HCT116 (cell line): ENCODE measurements around the gene JCHAIN. TPM values are rescaled to one million over a fixed set of nuclear protein-coding genes. Genes with fewer than 3 reads are reported as not detected.

Experiments used
- ATAC-seq: fragments of 200-7000 bp; cut with Tn5 transposase; 2 replicates; pipeline ENCODE4 v1.9.1; 2020; ENCODE audit warnings: mild to moderate bottlenecking, moderate library complexity
- BruUV-seq: library from RNA; stranded (reverse); fragments of 400-500 nt; replicated peaks from 2 replicates; lab custom pipeline; 2021; lab: Mats Ljungman, UMichigan
- CTCF ChIA-PET: fragments of 300-600 bp; sonication (Branson Sonifier 250); formaldehyde crosslinking; loops from one replicate; lab custom pipeline; 2021; ENCODE audit warnings: antibody characterized with exemption; lab: Charles Lee
- POLR2A ChIA-PET: fragments of 300-600, 350-600 bp; sonication (Branson Sonifier 250); formaldehyde crosslinking; loops from one replicate; lab custom pipeline; 2021; ENCODE audit warnings: antibody characterized with exemption; lab: Charles Lee
- RAD21 ChIA-PET, 2 experiments: fragments of 300-600 bp; sonication (Branson Sonifier 250); formaldehyde crosslinking; loops; one replicate each; lab custom pipeline; 2023; ENCODE audit warnings: low total read pairs in 2 of 2; ENCODE audit not compliant: uncharacterized antibody in 2 of 2, unreplicated experiment in 2 of 2, low non-redundant PET in 1 of 2; lab: Charles Lee
- DNase-seq: peaks from one replicate; pipeline ENCODE4 v3.0.0-alpha.2; 2010; ENCODE audit warnings: low read depth, low spot score
- H2AFZ ChIP-seq: fragments of 200-600 bp; shearing (Covaris generic), sonication (generic); 2 replicates; pipeline ENCODE4 v1.6.1; 2017; ENCODE audit warnings: low read depth, mixed run types, mixed read lengths, antibody characterized with exemption, low read length; ENCODE audit not compliant: poor library complexity, severe bottlenecking
- H3K27ac ChIP-seq: 2 replicates; pipeline ENCODE4 v1.5.1; 2012; ENCODE audit warnings: low read depth, low read length
- H3K27me3 ChIP-seq: fragments of 200-600 bp; sonication (generic); 2 replicates; pipeline ENCODE4 v1.6.1; 2016; ENCODE audit warnings: mixed run types, low read length, mixed read lengths; ENCODE audit not compliant: insufficient read depth
- H3K36me3 ChIP-seq, 2 experiments: fragments of 200-500 bp in 1 of 2; fragments of 200-600 bp in 1 of 2; sonication (Bioruptor generic) in 1 of 2; sonication (generic) in 1 of 2; 2 replicates each; pipeline versions ENCODE4 v1.5.1 to v1.6.1; 2014 to 2016; ENCODE audit warnings: low read length in 2 of 2, inconsistent platforms in 1 of 2, mixed read lengths in 1 of 2, mixed run types in 1 of 2; ENCODE audit not compliant: insufficient read depth in 2 of 2, control insufficient read depth in 1 of 2
- H3K4me1 ChIP-seq, 2 experiments: fragments of 200-600 bp in 1 of 2; sonication (generic) in 1 of 2; 2 replicates each; pipeline versions ENCODE4 v1.5.1 to v1.6.1; 2012 to 2017; ENCODE audit warnings: low read length in 2 of 2, inconsistent platforms in 1 of 2, mild to moderate bottlenecking in 1 of 2, mixed read lengths in 1 of 2, mixed run types in 1 of 2, moderate library complexity in 1 of 2; ENCODE audit not compliant: insufficient read depth in 2 of 2, control insufficient read depth in 1 of 2
- H3K4me2 ChIP-seq: fragments of 200-600 bp; sonication (generic); 2 replicates; pipeline ENCODE4 v1.6.1; 2017; ENCODE audit warnings: mixed run types, low read length, mixed read lengths
- H3K4me3 ChIP-seq, 2 experiments: fragments of 200-600 bp in 1 of 2; sonication (generic) in 1 of 2; replicated peaks in 1 of 2; 2 replicates each; pipeline ENCODE4 v1.5.1; 2011 to 2016; ENCODE audit warnings: low read length in 2 of 2, control low read depth in 1 of 2, low read depth in 1 of 2, mild to moderate bottlenecking in 1 of 2, mixed read lengths in 1 of 2, mixed run types in 1 of 2
- H3K79me2 ChIP-seq: fragments of 200-600 bp; sonication (generic); 2 replicates; pipeline ENCODE4 v1.6.1; 2017; ENCODE audit warnings: mild to moderate bottlenecking, mixed run types, low read length, moderate library complexity, mixed read lengths; ENCODE audit not compliant: insufficient read depth
- H3K9ac ChIP-seq: fragments of 200-600 bp; sonication (generic); 2 replicates; pipeline ENCODE4 v1.6.1; 2016; ENCODE audit warnings: low read length, mixed read lengths
- H3K9me2 ChIP-seq: fragments of 200-600 bp; sonication (generic), shearing (Covaris generic); 2 replicates; pipeline ENCODE4 v1.6.1; 2017; ENCODE audit warnings: mixed run types, mild to moderate bottlenecking, moderate library complexity; ENCODE audit not compliant: insufficient read depth
- H3K9me3 ChIP-seq, 2 experiments: fragments of 200-500 bp in 1 of 2; fragments of 200-600 bp in 1 of 2; sonication (Bioruptor generic) in 1 of 2; sonication (generic) in 1 of 2; 2 replicates each; pipeline ENCODE4 v1.6.1; 2014 to 2017; ENCODE audit warnings: low read length in 2 of 2, mixed read lengths in 2 of 2, inconsistent platforms in 1 of 2, low read depth in 1 of 2, mild to moderate bottlenecking in 1 of 2, mixed run types in 1 of 2, moderate library complexity in 1 of 2; ENCODE audit not compliant: control insufficient read depth in 1 of 2, insufficient read depth in 1 of 2
- H4K20me1 ChIP-seq: fragments of 200-600 bp; sonication (generic), shearing (Covaris generic); 2 replicates; pipeline ENCODE4 v1.6.1; 2017; ENCODE audit warnings: mixed run types, mild to moderate bottlenecking, moderate library complexity; ENCODE audit not compliant: insufficient read depth
- CEBPB ChIP-seq: IDR thresholded peaks from 2 replicates; pipeline ENCODE4 v1.6.1; 2012; ENCODE audit warnings: low read depth
- CTCF ChIP-seq, 3 experiments: fragments of 200-600 bp in 1 of 3; sonication (generic) in 1 of 3; IDR thresholded peaks in 2 of 3; conservative IDR thresholded peaks in 1 of 3; 2 replicates each; pipeline ENCODE4 v1.5.1; 2012 to 2017; ENCODE audit warnings: low read depth in 2 of 3, low read length in 2 of 3, antibody characterized with exemption in 1 of 3, borderline replicate concordance in 1 of 3, control low read depth in 1 of 3, mild to moderate bottlenecking in 1 of 3, mixed read lengths in 1 of 3, mixed run types in 1 of 3, moderate library complexity in 1 of 3; ENCODE audit not compliant: insufficient read depth in 1 of 3
- ELF1 ChIP-seq: IDR thresholded peaks from 2 replicates; pipeline ENCODE4 v1.6.1; 2012; ENCODE audit warnings: low read depth, borderline replicate concordance
- FOSL1 ChIP-seq: IDR thresholded peaks from 2 replicates; pipeline ENCODE4 v1.6.1; 2012; ENCODE audit warnings: low read depth
- JUND ChIP-seq: IDR thresholded peaks from 2 replicates; pipeline ENCODE4 v1.6.1; 2012
- RAD21 ChIP-seq: IDR thresholded peaks from 2 replicates; pipeline ENCODE4 v1.6.1; 2012; ENCODE audit warnings: low read depth, mild to moderate bottlenecking
- YY1 ChIP-seq: IDR thresholded peaks from 2 replicates; pipeline ENCODE4 v1.6.1; 2011; ENCODE audit warnings: low read length, low read depth, moderate library complexity, mild to moderate bottlenecking; ENCODE audit not compliant: insufficient replicate concordance; ENCODE audit errors: extremely low read depth
- ZBTB33 ChIP-seq: IDR thresholded peaks from 2 replicates; pipeline ENCODE4 v1.6.1; 2011; ENCODE audit warnings: mild to moderate bottlenecking, low read length, moderate library complexity; ENCODE audit not compliant: insufficient replicate concordance; ENCODE audit errors: extremely low read depth
- intact Hi-C: fragments of 100-400 bp; cut with micrococcal nuclease; formaldehyde crosslinking; loops from 2 replicates; pipeline ENCODE4 v1.10.0; 2022
- total RNA-seq: library from RNA; stranded (reverse); gene quantifications from one replicate; pipeline ENCODE4 v1.2.1, GENCODE V29; 2021; ENCODE audit not compliant: unreplicated experiment

Gene JCHAIN
- total RNA-seq, 1 experiment from 2014 or later = 0.79 TPM

- TF ChIP-seq ZBTB33 (no peak), CEBPB (no peak), CTCF (IDR thresholded peaks at IDR 0.05 in 2 of 3, conservative IDR thresholded peaks at IDR 0.05 in 1 of 3; ENCODE audit: borderline replicate concordance in 1 of 3, insufficient read depth in 1 of 3, low read depth in 2 of 3, low read length in 2 of 3) (no peak)
Measured at GRCh38 chr4:70628444-70628843, 37.9 kb downstream of the JCHAIN start, which contains the start of gene ENAM (continued).

- POLR2A ChIA-PET = no interaction called here
- ATAC-seq = no peak
- peak overlapping the region; percentile 50 for H2AFZ ChIP-seq
Measured at GRCh38 chr4:70627620-70628019, 38.7 kb downstream of the JCHAIN start.

More at GRCh38 chr4:70627620-70628019, 38.7 kb downstream of the JCHAIN start:
- Histone ChIP-seq H3K79me2 (no peaks in the 10 kb centered on the region), H3K27ac (no peak overlapping the region), H4K20me1 (no peaks in the 10 kb centered on the region), H3K9ac (no peak overlapping the region), H3K27me3 (no peaks in the 10 kb centered on the region), H3K4me2 (no peak overlapping the region), H3K36me3 (no peaks in the 10 kb centered on the region; a peak in 1 of 4 replicates), H3K9me2 (no peaks in the 10 kb centered on the region), H3K4me1 (peaks cover 10 to 17% of the 10 kb centered on the region in 2 experiments), H3K9me3 (no peaks in the 10 kb centered on the region), H3K4me3 (no peak overlapping the region)
- intact Hi-C loops = no loop called here
- no peak for DNase-seq
- no TSS peak for BruUV-seq
- ChIA-PET CTCF (no interaction called here), RAD21 (no interaction called here)
- TF ChIP-seq ELF1 (no peak), YY1 (no peak), RAD21 (no peak), CEBPB (no peak), FOSL1 (no peak), JUND (no peak)
